K562 (cell line): ENCODE results near the gene LCNL1. TPM values are rescaled to one million over a fixed set of nuclear protein-coding genes. Genes with fewer than 3 reads are reported as not detected.

Experiments
- ZBTB40 ChIP-seq, 2 experiments: fragments of 450-650 bp in 1 of 2; sonication (generic) in 1 of 2; formaldehyde crosslinking in 1 of 2; IDR thresholded peaks; 2 replicates each; pipeline versions ENCODE4 v1.7.1 to v1.9.0; 2016 to 2022; ENCODE audit warnings: inconsistent platforms in 1 of 2, mild to moderate bottlenecking in 1 of 2, missing genetic modification reagents in 1 of 2
- polyA plus RNA-seq, 8 experiments: library from polyadenylated mRNA; depleted of rRNA in 4 of 8; stranded (reverse) in 5 of 8; unstranded in 3 of 8; fragments of >200 nt; fragmentation: Nextera tagmentation in 2 of 8; fragmentation: Illumina TruSeq in 1 of 8; extraction: Ambion mirVana in 2 of 8; extraction: Trizol in 1 of 8; gene quantifications; 2 replicates each; pipeline versions ENCODE4 v1.2.1 to v1.2.3, GENCODE V29; 2011 to 2014; ENCODE audit warnings: inconsistent platforms in 1 of 8, missing spikeins in 1 of 8
- total RNA-seq, 7 experiments: library from RNA; depleted of rRNA in 6 of 7; stranded (reverse); fragments of >200 nt in 6 of 7; fragmentation: Illumina TruSeq in 2 of 7; extraction: Trizol in 2 of 7; gene quantifications; 2 replicates each; pipeline versions ENCODE4 v1.2.1 to v1.2.3, GENCODE V29; 2011 to 2021; ENCODE audit warnings: low replicate concordance in 1 of 7

The LCNL1 gene
- total and polyA plus RNA-seq, 9 of the 15 experiments (the other 6 are each of a cell fraction or from before 2014, with no cell fraction given): 0.04 to 0.16 (median 0.04) TPM; not detected in 4

- TF ChIP-seq ZBTB40 (IDR thresholded peaks at IDR 0.05) (0 out of 2 replicates have a peak, but pooled peaks have one; percentile 22), ZBTB40 (CRISPR knock-in tag; IDR thresholded peaks at IDR 0.05) (no peak)
Measured at GRCh38 chr9:136964171-136964689, 18.6 kb upstream of the LCNL1 start (continued).
